SU-DHL-6 (cell line): ENCODE measurements around the gene MAN2B1.
A peak's percentile ranks its signal among the peaks of the same experiment; 100 is the strongest.

Source experiments
- H2AFZ ChIP-seq: fragments of 200-600 bp; sonication (generic); 2 replicates; pipeline ENCODE4 v1.6.1; 2014; ENCODE audit warnings: low read depth, mild to moderate bottlenecking, moderate library complexity, mixed read lengths, antibody characterized with exemption, low read length; ENCODE audit not compliant: severe bottlenecking
- H3F3A ChIP-seq: fragments of 200-600 bp; shearing (Covaris generic); 2 replicates; pipeline ENCODE4 v1.6.0; 2016; ENCODE audit warnings: antibody characterized with exemption, mild to moderate bottlenecking; ENCODE audit not compliant: insufficient read depth
- H3K27ac ChIP-seq: fragments of 200-600 bp; sonication (generic); 2 replicates; pipeline ENCODE4 v1.5.1; 2016; ENCODE audit warnings: low read depth, mild to moderate bottlenecking, low read length, moderate library complexity, mixed read lengths
- H3K27me3 ChIP-seq: fragments of 200-600 bp; sonication (generic), shearing (Covaris generic); 2 replicates; pipeline ENCODE4 v1.6.0; 2014; ENCODE audit warnings: mild to moderate bottlenecking, low read length
- H3K36me3 ChIP-seq: fragments of 200-600 bp; sonication (generic); 2 replicates; pipeline ENCODE4 v1.6.1; 2014; ENCODE audit warnings: mild to moderate bottlenecking, low read length, mixed read lengths
- H3K4me2 ChIP-seq: fragments of 300-600, 200-600 bp; shearing (Covaris generic), sonication (generic); 2 replicates; pipeline ENCODE4 v1.6.0; 2014; ENCODE audit warnings: low read length, low read depth, mild to moderate bottlenecking; ENCODE audit not compliant: poor library complexity, severe bottlenecking
- H3K4me3 ChIP-seq: fragments of 200-600 bp; sonication (generic); 2 replicates; pipeline ENCODE4 v1.5.1; 2014; ENCODE audit warnings: antibody characterized with exemption, low read length, mild to moderate bottlenecking, mixed read lengths; ENCODE audit not compliant: insufficient read depth, poor library complexity, severe bottlenecking
- H3K79me2 ChIP-seq: fragments of 200-600 bp; sonication (generic); 2 replicates; pipeline ENCODE4 v1.6.1; 2014; ENCODE audit warnings: mild to moderate bottlenecking, low read length, moderate library complexity; ENCODE audit not compliant: insufficient read depth
- H3K9ac ChIP-seq: fragments of 200-600 bp; sonication (generic); 2 replicates; pipeline ENCODE4 v1.7.0; 2014; ENCODE audit warnings: mild to moderate bottlenecking, low read length
- H3K9me2 ChIP-seq: fragments of 200-600 bp; sonication (generic); replicated peaks from 2 replicates; pipeline ENCODE4 v1.6.1; 2014; ENCODE audit warnings: low read length; ENCODE audit not compliant: insufficient read depth
- H3K9me3 ChIP-seq: fragments of 200-600 bp; sonication (generic); 2 replicates; pipeline ENCODE4 v1.6.1; 2014; ENCODE audit warnings: low read length, mixed read lengths; ENCODE audit not compliant: insufficient read depth
- H4K20me1 ChIP-seq: fragments of 200-600 bp; sonication (generic); 2 replicates; pipeline ENCODE4 v1.6.1; 2014; ENCODE audit warnings: low read depth, mild to moderate bottlenecking, antibody characterized with exemption, low read length, moderate library complexity, mixed read lengths
- EZH2phosphoT487 ChIP-seq: fragments of 200-600 bp; sonication (generic), shearing (Covaris generic); conservative IDR thresholded peaks from 2 replicates; pipeline ENCODE4 v1.6.1; 2018; ENCODE audit warnings: mild to moderate bottlenecking, antibody characterized with exemption, low read length, moderate library complexity, mixed read lengths
- TF ChIP-seq, protein P1 (sequence below): fragments of 200-600 bp; sonication (generic); IDR thresholded peaks from one replicate; pipeline ENCODE4 v1.5.1; 2017; ENCODE audit warnings: antibody characterized with exemption, mild to moderate bottlenecking, low read length, moderate library complexity; ENCODE audit not compliant: insufficient read depth, poor library complexity, severe bottlenecking

MAN2B1 gene

DNA sequence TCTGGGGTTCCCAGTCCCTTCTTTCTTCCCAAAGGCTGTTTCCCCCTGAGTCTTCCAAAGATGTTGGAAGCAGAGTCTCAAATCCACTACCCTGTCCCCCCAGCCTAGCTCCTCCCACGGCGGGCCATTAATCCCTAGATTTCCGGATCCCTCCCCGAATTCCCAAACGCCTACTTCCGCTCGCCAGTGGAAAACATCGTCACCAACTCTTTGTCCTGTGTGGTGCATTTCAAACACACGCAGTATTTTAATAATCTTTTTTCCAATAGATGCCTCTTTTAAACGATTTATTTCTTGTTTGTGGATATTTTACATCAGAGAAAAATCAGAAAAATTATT lies 55.2 kb downstream of the MAN2B1 start:
- Histone ChIP-seq H3K4me2 (peak overlapping the region; percentile 99), H4K20me1 (peaks cover 7% of the 10 kb centered on the region; the same call in 1 of the 2 replicates), H3K9ac (peak overlapping the region; percentile 80), H2AFZ (peak overlapping the region; percentile 65), H3K36me3 (peaks cover 3% of the 10 kb centered on the region; the same call in 1 of the 2 replicates), H3K9me2 (no peaks in the 10 kb centered on the region), H3K27me3 (no peaks in the 10 kb centered on the region), H3K9me3 (no peaks in the 10 kb centered on the region), H3K79me2 (peaks cover 29% of the 10 kb centered on the region), H3K27ac (peak overlapping the region; percentile 78; the same call in 1 of the 2 replicates), H3F3A (peaks cover 16% of the 10 kb centered on the region), H3K4me3 (peak overlapping the region; percentile 98)
- TF ChIP-seq, protein P1, sequence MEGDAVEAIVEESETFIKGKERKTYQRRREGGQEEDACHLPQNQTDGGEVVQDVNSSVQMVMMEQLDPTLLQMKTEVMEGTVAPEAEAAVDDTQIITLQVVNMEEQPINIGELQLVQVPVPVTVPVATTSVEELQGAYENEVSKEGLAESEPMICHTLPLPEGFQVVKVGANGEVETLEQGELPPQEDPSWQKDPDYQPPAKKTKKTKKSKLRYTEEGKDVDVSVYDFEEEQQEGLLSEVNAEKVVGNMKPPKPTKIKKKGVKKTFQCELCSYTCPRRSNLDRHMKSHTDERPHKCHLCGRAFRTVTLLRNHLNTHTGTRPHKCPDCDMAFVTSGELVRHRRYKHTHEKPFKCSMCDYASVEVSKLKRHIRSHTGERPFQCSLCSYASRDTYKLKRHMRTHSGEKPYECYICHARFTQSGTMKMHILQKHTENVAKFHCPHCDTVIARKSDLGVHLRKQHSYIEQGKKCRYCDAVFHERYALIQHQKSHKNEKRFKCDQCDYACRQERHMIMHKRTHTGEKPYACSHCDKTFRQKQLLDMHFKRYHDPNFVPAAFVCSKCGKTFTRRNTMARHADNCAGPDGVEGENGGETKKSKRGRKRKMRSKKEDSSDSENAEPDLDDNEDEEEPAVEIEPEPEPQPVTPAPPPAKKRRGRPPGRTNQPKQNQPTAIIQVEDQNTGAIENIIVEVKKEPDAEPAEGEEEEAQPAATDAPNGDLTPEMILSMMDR, result no peak
- TF ChIP-seq EZH2phosphoT487, result no peak

DNA sequence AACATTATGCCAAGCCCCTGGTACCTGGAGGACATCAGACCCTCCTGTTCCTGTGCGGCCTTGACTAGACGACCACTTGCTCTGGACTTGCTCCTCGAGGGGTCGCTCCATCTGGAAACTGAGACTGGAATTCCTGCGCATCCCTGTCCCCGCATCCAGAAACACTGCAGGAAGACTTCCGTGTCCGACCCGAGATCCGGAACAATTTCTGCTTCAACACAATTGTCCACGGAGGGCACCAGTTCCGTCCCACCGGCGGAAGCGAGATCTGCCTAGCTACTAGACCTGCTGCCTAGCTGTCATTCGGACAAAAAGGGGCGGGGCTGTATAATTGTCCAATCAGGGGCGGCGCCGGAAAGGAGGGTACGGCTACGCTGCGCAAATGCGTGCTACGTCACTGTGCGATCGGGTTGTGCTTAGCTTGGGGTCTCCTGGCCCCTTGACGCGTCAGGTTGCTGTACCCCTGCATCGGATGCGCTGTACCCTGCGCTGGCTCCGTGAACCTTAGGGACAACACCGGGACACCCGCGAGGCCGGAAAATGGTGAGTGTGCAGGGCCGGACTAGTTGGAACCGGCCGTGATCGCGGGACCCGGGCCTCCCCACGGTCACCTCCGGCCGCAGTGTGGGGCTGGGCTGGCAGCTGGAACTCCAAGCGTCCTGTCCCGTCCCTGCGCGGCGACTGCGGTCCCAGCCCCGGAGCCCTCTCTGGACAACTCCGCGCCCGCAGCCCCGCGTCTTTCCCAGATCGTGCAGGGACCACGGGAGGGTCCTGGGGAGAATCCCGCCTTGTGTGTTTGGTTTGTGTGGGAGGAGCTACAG lies 55.8 kb downstream of the MAN2B1 start, which contains the start of the genes ZNF490 and ZNF791:
ZNF490 (minus strand) TSS at position 274 of the 821 bp plus-strand sequence; CDS start at position 141, 133 bp downstream.
ZNF791 (plus strand) TSS at position 381 of the 821 bp plus-strand sequence; CDS start at position 541, 160 bp downstream.
- H3K9ac ChIP-seq, result peak within 1 kb of the TSS; percentile 80
- H2AFZ ChIP-seq, result peak within 1 kb of the TSS; percentile 72
- no peaks in the 10 kb centered on the region for H3K9me3 ChIP-seq
- no peak for TF ChIP-seq EZH2phosphoT487
- TF ChIP-seq, protein P1, result no peak
- peak within 1 kb of the TSS; percentile 98 for H3K4me3 ChIP-seq
- H3K79me2 ChIP-seq, result peaks cover 23% of the 10 kb centered on the region
- H3K9me2 ChIP-seq, result no peaks in the 10 kb centered on the region
- H3F3A ChIP-seq, result peaks cover 16% of the 10 kb centered on the region
- H3K4me2 ChIP-seq, result peak within 1 kb of the TSS; percentile 99
- no peaks in the 10 kb centered on the region for H3K27me3 ChIP-seq
- H3K36me3 ChIP-seq, result peaks cover 3% of the 10 kb centered on the region; the same call in 1 of the 2 replicates
- H4K20me1 ChIP-seq, result peaks cover 1% of the 10 kb centered on the region; the same call in 1 of the 2 replicates
- H3K27ac ChIP-seq, result peak within 1 kb of the TSS; percentile 78

DNA sequence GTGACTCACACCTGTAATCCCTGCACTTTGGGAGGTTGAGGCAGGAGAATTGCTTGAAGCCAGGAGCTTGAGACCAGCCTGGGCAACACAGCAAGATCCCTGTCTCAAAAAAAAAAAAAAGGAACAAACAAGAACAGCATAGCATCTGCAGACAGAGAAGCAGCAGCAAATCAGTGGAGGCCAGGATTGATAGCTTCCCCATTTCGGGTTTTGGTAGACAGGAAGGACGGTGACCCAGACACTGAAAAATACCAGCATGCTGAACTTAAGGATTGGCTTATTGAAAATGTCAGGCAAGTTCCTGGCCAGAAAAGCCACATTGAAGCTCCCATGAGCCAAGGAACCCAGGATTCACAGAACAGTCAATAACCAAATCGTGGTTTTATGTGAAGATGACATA lies 58.9 kb downstream of the MAN2B1 start:
- TF ChIP-seq, protein P1, result no peak
- TF ChIP-seq EZH2phosphoT487, result no peak
- H3K36me3 ChIP-seq, result no peaks in the 10 kb centered on the region

More for the DNA sequence above, 58.9 kb downstream of the MAN2B1 start:
- H3K9ac ChIP-seq, result no peak overlapping the region
- H3K9me3 ChIP-seq, result no peaks in the 10 kb centered on the region
- H3K4me2 ChIP-seq, result no peak overlapping the region
- no peaks in the 10 kb centered on the region for H3K9me2 ChIP-seq
- H3K27me3 ChIP-seq, result no peaks in the 10 kb centered on the region
- peaks cover 15% of the 10 kb centered on the region for H3K79me2 ChIP-seq
- no peaks in the 10 kb centered on the region for H4K20me1 ChIP-seq
- H3F3A ChIP-seq, result peaks cover 12% of the 10 kb centered on the region
- no peak overlapping the region for H3K4me3 ChIP-seq
- no peak overlapping the region for H2AFZ ChIP-seq
- H3K27ac ChIP-seq, result no peak overlapping the region
